ENCODE data around the gene CAPN11. TPM values are rescaled to one million over a fixed set of nuclear protein-coding genes. Genes with fewer than 3 reads are reported as not detected.

The CAPN11 gene
- total RNA-seq, 2 experiments from 2014 or later: 2.5 to 3.0 TPM

GRCh38 chr6:44169886-44170570 is 11.4 kb downstream of the CAPN11 start:
- H3K36me3 Mint-ChIP-seq (ENCODE audit: low read depth): no peaks in the 10 kb centered on the region
- no peak for DNase-seq
- peaks cover 33% of the 10 kb centered on the region for H3K4me1 Mint-ChIP-seq
- ChIA-PET POLR2A (no interaction called here), CTCF (interaction anchor here (0.7 to 1.8 kb wide), 5 partner anchors 8 to 172 kb away, joined by 3 to 4 read pairs (median 3); partner anchors contain the start of gene CAPN11)
- H3K27ac Mint-ChIP-seq: no peak overlapping the region
- no peak overlapping the region for H3K4me3 Mint-ChIP-seq
- no peaks in the 10 kb centered on the region for H3K9me3 Mint-ChIP-seq
- no peaks in the 10 kb centered on the region for H3K27me3 Mint-ChIP-seq

- no peaks in the 10 kb centered on the region for H3K36me3 Mint-ChIP-seq (ENCODE audit: low read depth)
- H3K9me3 Mint-ChIP-seq: no peaks in the 10 kb centered on the region
- CTCF ChIA-PET: interaction anchor here (1.5 to 2.1 kb wide), 2 partner anchors 74 to 85 kb away, joined by 5 to 9 read pairs; no protein-coding TSS in a partner anchor
- H3K4me3 Mint-ChIP-seq: peak overlapping the region; percentile 53
- H3K27me3 Mint-ChIP-seq: no peaks in the 10 kb centered on the region
- peak overlapping the region; percentile 93 for H3K27ac Mint-ChIP-seq
- H3K4me1 Mint-ChIP-seq: peaks cover 31% of the 10 kb centered on the region
- POLR2A ChIA-PET: interaction anchor here (0.6 kb wide), 1 partner anchor 80 kb away, joined by 3 read pairs; no protein-coding TSS in a partner anchor
- DNase-seq: peak; percentile 34
These were observed 13.4 kb downstream of the CAPN11 start for GRCh38 chr6:44171899-44172546.

- Mint-ChIP-seq H3K27ac (peak overlapping the region; percentile 93), H3K4me3 (peak overlapping the region; percentile 53), H3K27me3 (no peaks in the 10 kb centered on the region), H3K4me1 (peaks cover 34% of the 10 kb centered on the region), H3K9me3 (no peaks in the 10 kb centered on the region), H3K36me3 (ENCODE audit: low read depth) (no peaks in the 10 kb centered on the region)
- DNase-seq: peak; percentile 87
- ChIA-PET POLR2A (interaction anchor here (0.6 kb wide), 2 partner anchors 29 to 79 kb away, joined by 3 read pairs; no protein-coding TSS in a partner anchor), CTCF (interaction anchor here (0.6 to 2.1 kb wide), 5 partner anchors 10 to 84 kb away, joined by 3 to 9 read pairs (median 3); no protein-coding TSS in a partner anchor)
These were observed 14.3 kb downstream of the CAPN11 start for GRCh38 chr6:44172731-44173500.

- no peak overlapping the region for H3K27ac Mint-ChIP-seq
- DNase-seq: no peak
- H3K36me3 Mint-ChIP-seq (ENCODE audit: low read depth): no peaks in the 10 kb centered on the region
- no peaks in the 10 kb centered on the region for H3K9me3 Mint-ChIP-seq
- ChIA-PET POLR2A (no interaction called here), CTCF (interaction anchor here (0.9 to 2.0 kb wide), 3 partner anchors 14 to 35 kb away, joined by 3 to 7 read pairs (median 3); no protein-coding TSS in a partner anchor)
- no peaks in the 10 kb centered on the region for H3K27me3 Mint-ChIP-seq
- H3K4me1 Mint-ChIP-seq: peaks cover 24% of the 10 kb centered on the region
- H3K4me3 Mint-ChIP-seq: no peak overlapping the region
These were observed 17.6 kb downstream of the CAPN11 start for GRCh38 chr6:44176130-44176761.

- no peak overlapping the region for H3K27ac Mint-ChIP-seq
- H3K9me3 Mint-ChIP-seq: no peaks in the 10 kb centered on the region
- H3K4me3 Mint-ChIP-seq: no peak overlapping the region
- H3K4me1 Mint-ChIP-seq: peaks cover 19% of the 10 kb centered on the region
- ChIA-PET CTCF (interaction anchor here (0.9 to 2.0 kb wide), 3 partner anchors 13 to 34 kb away, joined by 3 to 7 read pairs (median 3); no protein-coding TSS in a partner anchor), POLR2A (interaction anchor here (0.6 kb wide), 2 partner anchors 163 to 289 kb away, joined by 3 to 4 read pairs; no protein-coding TSS in a partner anchor)
- H3K27me3 Mint-ChIP-seq: no peaks in the 10 kb centered on the region
- H3K36me3 Mint-ChIP-seq (ENCODE audit: low read depth): no peaks in the 10 kb centered on the region
- DNase-seq: no peak
These were observed 18.3 kb downstream of the CAPN11 start for GRCh38 chr6:44176762-44177509.

- Mint-ChIP-seq H3K4me3 (no peak overlapping the region), H3K27ac (no peak overlapping the region), H3K4me1 (peaks cover 9% of the 10 kb centered on the region), H3K36me3 (ENCODE audit: low read depth) (no peaks in the 10 kb centered on the region), H3K9me3 (no peaks in the 10 kb centered on the region), H3K27me3 (no peaks in the 10 kb centered on the region)
- POLR2A ChIA-PET: interaction anchor here (0.6 kb wide), 1 partner anchor 288 kb away, joined by 4 read pairs; no protein-coding TSS in a partner anchor
- CTCF ChIA-PET: interaction anchor here (1.1 to 1.5 kb wide), 3 partner anchors 9 to 15 kb away, joined by 3 to 5 read pairs (median 4); no protein-coding TSS in a partner anchor
- no peak for DNase-seq
These were observed 19.2 kb downstream of the CAPN11 start for GRCh38 chr6:44177691-44178423.

- Mint-ChIP-seq H3K36me3 (ENCODE audit: low read depth) (no peaks in the 10 kb centered on the region), H3K9me3 (no peaks in the 10 kb centered on the region), H3K27me3 (no peaks in the 10 kb centered on the region), H3K4me3 (no peak overlapping the region), H3K27ac (no peak overlapping the region), H3K4me1 (peaks cover 9% of the 10 kb centered on the region)
- DNase-seq: no peak
- POLR2A ChIA-PET: no interaction called here
- CTCF ChIA-PET: interaction anchor here (1.0 to 1.5 kb wide), 4 partner anchors 10 to 79 kb away, joined by 3 to 5 read pairs (median 4); partner anchors contain the start of gene SLC35B2
These were observed 19.9 kb downstream of the CAPN11 start for GRCh38 chr6:44178424-44179071.

GRCh38 chr6:44179072-44179536 is 20.5 kb downstream of the CAPN11 start:
- CTCF ChIA-PET: interaction anchor here (1.0 to 1.3 kb wide), 2 partner anchors 10 to 78 kb away, joined by 3 to 4 read pairs; partner anchors contain the start of gene SLC35B2

GRCh38 chr6:44179648-44180047 is 21.0 kb downstream of the CAPN11 start:
- no peaks in the 10 kb centered on the region for H3K36me3 Mint-ChIP-seq (ENCODE audit: low read depth)
- no peak overlapping the region for H3K27ac Mint-ChIP-seq
- ChIA-PET CTCF (interaction anchor here (1.0 to 1.3 kb wide), 3 partner anchors 10 to 77 kb away, joined by 3 to 4 read pairs (median 3); partner anchors contain the start of gene SLC35B2), POLR2A (no interaction called here)
- H3K9me3 Mint-ChIP-seq: no peaks in the 10 kb centered on the region
- H3K27me3 Mint-ChIP-seq: no peaks in the 10 kb centered on the region
- H3K4me3 Mint-ChIP-seq: no peak overlapping the region
- DNase-seq: no peak
- peaks cover 9% of the 10 kb centered on the region for H3K4me1 Mint-ChIP-seq

More at GRCh38 chr6:44179072-44179536, 20.5 kb downstream of the CAPN11 start:
- POLR2A ChIA-PET: no interaction called here
- DNase-seq: no peak
- Mint-ChIP-seq H3K4me1 (peaks cover 9% of the 10 kb centered on the region), H3K4me3 (no peak overlapping the region), H3K9me3 (no peaks in the 10 kb centered on the region), H3K36me3 (ENCODE audit: low read depth) (no peaks in the 10 kb centered on the region), H3K27me3 (no peaks in the 10 kb centered on the region), H3K27ac (no peak overlapping the region)

GRCh38 chr6:44180406-44180805 is 21.8 kb downstream of the CAPN11 start:
- H3K4me3 Mint-ChIP-seq: no peak overlapping the region
- H3K9me3 Mint-ChIP-seq: no peaks in the 10 kb centered on the region
- H3K27ac Mint-ChIP-seq: no peak overlapping the region
- no peaks in the 10 kb centered on the region for H3K27me3 Mint-ChIP-seq
- no peak for DNase-seq
- no peaks in the 10 kb centered on the region for H3K36me3 Mint-ChIP-seq (ENCODE audit: low read depth)
- peaks cover 11% of the 10 kb centered on the region for H3K4me1 Mint-ChIP-seq
- ChIA-PET CTCF (interaction anchor here (0.6 to 1.2 kb wide), 4 partner anchors 13 to 1419 kb away, joined by 3 read pairs; no protein-coding TSS in a partner anchor), POLR2A (no interaction called here)
